NT2/D1 (cell line): Measurements from ENCODE around the gene POLE4.

Experiments used
- DNase-seq: peaks from one replicate; pipeline ENCODE4 v3.0.0-alpha.2; 2011; ENCODE audit warnings: low read depth, low spot score
- H3K27me3 ChIP-seq: 2 replicates; pipeline ENCODE4 v1.6.0; 2011; ENCODE audit warnings: mild to moderate bottlenecking; ENCODE audit not compliant: insufficient read length, insufficient read depth
- H3K36me3 ChIP-seq: 2 replicates; pipeline ENCODE4 v1.6.1; 2011; ENCODE audit warnings: mild to moderate bottlenecking, low read length, mixed read lengths; ENCODE audit not compliant: insufficient read depth, insufficient read length
- H3K4me1 ChIP-seq: 2 replicates; pipeline ENCODE4 v1.5.1; 2011; ENCODE audit not compliant: insufficient read depth, insufficient read length
- H3K4me3 ChIP-seq: 2 replicates; pipeline ENCODE4 v1.5.1; 2011; ENCODE audit warnings: low read depth; ENCODE audit not compliant: insufficient read length
- H3K9ac ChIP-seq: 2 replicates; pipeline ENCODE4 v1.6.0; 2011; ENCODE audit warnings: low read depth; ENCODE audit not compliant: insufficient read length
- H3K9me3 ChIP-seq: 2 replicates; pipeline ENCODE4 v1.5.1; 2011; ENCODE audit warnings: mild to moderate bottlenecking, low read length; ENCODE audit not compliant: insufficient read depth
- SUZ12 ChIP-seq: IDR thresholded peaks from 2 replicates; pipeline ENCODE4 v1.6.1; 2011; ENCODE audit not compliant: insufficient read length, insufficient read depth; ENCODE audit errors: extremely low read depth
- YY1 ChIP-seq: IDR thresholded peaks from 2 replicates; pipeline ENCODE4 v1.6.1; 2011; ENCODE audit not compliant: insufficient read length, insufficient read depth
- ZNF274 ChIP-seq: IDR thresholded peaks from 2 replicates; pipeline ENCODE4 v1.6.1; 2011; ENCODE audit warnings: mild to moderate bottlenecking, low read depth, low read length

POLE4 gene

DNA sequence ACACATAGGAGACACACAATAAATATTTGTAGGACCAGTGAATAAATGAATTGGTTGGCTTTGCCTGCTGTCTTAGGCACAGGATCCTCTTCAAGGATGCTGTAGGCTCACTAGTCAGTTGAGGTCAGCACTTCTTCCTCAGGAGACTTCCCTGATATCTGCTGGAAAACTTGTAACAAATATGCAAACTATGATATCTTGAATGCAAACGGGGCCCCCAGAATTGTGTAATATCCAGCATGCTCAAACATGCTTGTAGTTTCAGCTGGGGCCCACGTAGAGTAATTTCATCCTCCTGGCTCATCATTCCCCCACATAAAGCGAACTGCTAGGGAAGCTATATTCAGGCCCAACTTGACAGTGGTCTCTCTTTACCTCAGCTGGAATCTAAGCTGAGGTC lies 43.6 kb downstream of the POLE4 start:
- H3K36me3 ChIP-seq = no peaks in the 10 kb centered on the region
- peaks cover 3% of the 10 kb centered on the region; the same call in 1 of the 2 replicates for H3K9me3 ChIP-seq
- no peaks in the 10 kb centered on the region for H3K27me3 ChIP-seq
- H3K4me3 ChIP-seq = no peak overlapping the region
- H3K9ac ChIP-seq = no peak overlapping the region
- TF ChIP-seq YY1 (no peak), SUZ12 (no peak)
- DNase-seq = no peak
- H3K4me1 ChIP-seq = no peaks in the 10 kb centered on the region

DNA sequence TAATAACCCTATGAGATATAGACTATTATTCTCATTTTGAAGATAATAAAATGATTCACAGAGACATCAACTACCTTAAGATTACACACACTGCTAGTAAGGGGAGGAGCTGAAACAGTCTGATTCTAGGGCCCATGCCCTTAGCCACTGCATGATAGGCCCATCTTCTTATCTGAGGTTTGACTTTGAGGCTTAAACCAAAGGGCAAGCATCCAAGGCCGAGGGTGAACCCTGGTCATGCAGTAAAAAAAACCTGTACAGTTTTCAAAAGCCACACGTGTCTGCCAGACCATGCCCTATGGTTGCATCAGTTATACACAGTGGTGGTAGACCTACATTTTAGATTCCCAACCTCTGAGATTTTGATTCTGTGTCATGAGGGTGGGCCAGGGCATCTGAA lies 44.8 kb downstream of the POLE4 start:
- H3K9ac ChIP-seq = no peak overlapping the region
- no peaks in the 10 kb centered on the region for H3K36me3 ChIP-seq
- H3K27me3 ChIP-seq = no peaks in the 10 kb centered on the region
- H3K4me1 ChIP-seq = no peaks in the 10 kb centered on the region
- H3K4me3 ChIP-seq = no peak overlapping the region
- 0 out of 2 replicates have a peak, but pooled peaks cover under 1% of the 10 kb centered on the region for H3K9me3 ChIP-seq
- TF ChIP-seq ZNF274 (no peak), SUZ12 (no peak), YY1 (no peak)
- DNase-seq = no peak

DNA sequence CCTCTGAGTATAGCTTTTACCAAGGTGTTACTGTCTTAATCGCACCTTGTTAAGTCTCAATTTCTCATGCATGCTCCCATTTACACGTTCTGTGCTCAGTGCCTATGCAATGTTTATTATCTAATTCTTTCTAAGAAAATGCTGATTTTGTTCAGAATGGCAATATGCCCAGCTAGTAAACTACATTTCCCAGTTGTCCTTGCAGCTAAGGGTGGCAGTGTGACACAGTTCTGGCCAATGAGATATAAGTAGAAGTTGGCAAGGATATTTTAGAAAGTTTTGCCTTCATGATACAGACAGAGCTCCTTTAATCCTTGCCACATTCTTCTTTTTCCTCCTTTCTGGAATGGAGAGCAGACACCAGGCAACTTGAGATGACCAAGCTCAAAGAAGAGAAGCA lies 45.3 kb downstream of the POLE4 start:
- DNase-seq = no peak
- TF ChIP-seq SUZ12 = no peak
- no peak for TF ChIP-seq YY1
- no peak for TF ChIP-seq ZNF274

DNA sequence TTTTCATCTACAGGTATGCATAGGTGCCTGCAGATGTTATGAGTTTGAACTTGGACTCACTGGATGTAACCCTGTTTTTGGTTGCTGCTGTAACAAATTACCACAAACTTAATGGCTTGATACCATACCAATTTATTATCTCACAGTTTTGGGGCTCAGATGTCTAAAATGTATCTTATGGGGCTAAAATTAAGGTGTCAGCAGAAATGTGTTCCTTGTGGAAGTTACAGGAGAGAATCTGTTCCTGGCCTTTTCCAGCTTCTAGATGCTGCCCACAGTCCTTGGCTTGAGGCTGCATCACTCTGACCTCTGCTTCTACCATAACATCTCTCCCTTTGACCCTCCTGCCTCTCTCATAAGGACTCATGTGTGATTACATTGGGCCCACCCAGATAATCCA lies 47.6 kb downstream of the POLE4 start:
- TF ChIP-seq ZNF274 = no peak
- TF ChIP-seq YY1 = no peak
- no peak for TF ChIP-seq SUZ12
- no peak overlapping the region for H3K9ac ChIP-seq
- no peaks in the 10 kb centered on the region for H3K9me3 ChIP-seq
- H3K4me3 ChIP-seq = no peak overlapping the region
- H3K27me3 ChIP-seq = no peaks in the 10 kb centered on the region
- no peaks in the 10 kb centered on the region for H3K36me3 ChIP-seq
- H3K4me1 ChIP-seq = no peaks in the 10 kb centered on the region
- no peak for DNase-seq

More for the DNA sequence above, 45.3 kb downstream of the POLE4 start:
- H3K36me3 ChIP-seq = no peaks in the 10 kb centered on the region
- no peaks in the 10 kb centered on the region for H3K4me1 ChIP-seq
- no peaks in the 10 kb centered on the region for H3K27me3 ChIP-seq
- H3K9me3 ChIP-seq = no peaks in the 10 kb centered on the region
- no peak overlapping the region for H3K9ac ChIP-seq
- H3K4me3 ChIP-seq = no peak overlapping the region

DNA sequence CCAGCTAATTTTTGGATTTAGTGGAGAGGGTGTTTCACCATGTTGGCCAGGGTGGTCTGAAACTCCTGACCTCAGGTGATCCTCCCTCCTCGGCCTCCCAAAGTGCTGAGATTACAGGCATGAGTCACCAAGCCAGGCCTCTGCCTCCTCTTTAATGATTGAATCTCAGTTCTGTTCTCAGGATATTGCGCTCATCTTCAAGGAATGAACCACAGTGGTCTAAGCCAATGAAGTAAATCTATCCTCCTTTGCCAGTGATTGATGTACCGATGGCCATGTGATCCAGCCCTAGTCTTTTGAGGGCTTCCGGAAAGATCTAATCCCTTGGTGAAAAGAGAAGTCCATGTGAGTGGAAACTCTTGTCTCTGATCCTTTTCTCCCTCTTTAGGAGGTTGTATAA lies 48.6 kb downstream of the POLE4 start:
- Histone ChIP-seq H3K4me1 (no peaks in the 10 kb centered on the region), H3K9me3 (no peaks in the 10 kb centered on the region), H3K9ac (no peak overlapping the region), H3K27me3 (no peaks in the 10 kb centered on the region), H3K36me3 (no peaks in the 10 kb centered on the region), H3K4me3 (no peak overlapping the region)
- DNase-seq = no peak
- TF ChIP-seq ZNF274 (no peak), YY1 (no peak), SUZ12 (no peak)

DNA sequence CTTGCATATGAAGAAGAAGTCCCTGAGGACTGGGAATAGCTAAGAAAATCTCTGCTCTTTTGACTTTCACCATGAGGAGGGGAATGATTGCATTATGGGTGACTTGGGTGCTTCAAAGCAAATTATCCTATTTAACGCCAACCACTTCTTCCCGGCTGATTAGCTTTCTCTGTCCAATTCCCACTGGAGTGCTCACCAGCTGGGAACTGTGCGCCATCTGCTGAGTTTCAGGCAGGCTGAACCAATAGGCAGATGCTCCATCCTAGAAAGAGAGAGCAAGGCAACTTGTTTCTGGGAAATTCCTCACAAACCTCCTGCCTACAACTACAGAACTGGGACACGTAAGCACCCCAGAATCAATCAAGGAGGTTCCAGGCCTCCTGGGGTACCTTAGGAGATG lies 49.4 kb downstream of the POLE4 start:
- no peaks in the 10 kb centered on the region for H3K4me1 ChIP-seq
- no peak for TF ChIP-seq ZNF274
- TF ChIP-seq YY1 = no peak
- no peak for TF ChIP-seq SUZ12
- no peak for DNase-seq
- H3K9me3 ChIP-seq = no peaks in the 10 kb centered on the region
- H3K4me3 ChIP-seq = no peak overlapping the region
- no peak overlapping the region for H3K9ac ChIP-seq
- H3K27me3 ChIP-seq = no peaks in the 10 kb centered on the region
- H3K36me3 ChIP-seq = no peaks in the 10 kb centered on the region

DNA sequence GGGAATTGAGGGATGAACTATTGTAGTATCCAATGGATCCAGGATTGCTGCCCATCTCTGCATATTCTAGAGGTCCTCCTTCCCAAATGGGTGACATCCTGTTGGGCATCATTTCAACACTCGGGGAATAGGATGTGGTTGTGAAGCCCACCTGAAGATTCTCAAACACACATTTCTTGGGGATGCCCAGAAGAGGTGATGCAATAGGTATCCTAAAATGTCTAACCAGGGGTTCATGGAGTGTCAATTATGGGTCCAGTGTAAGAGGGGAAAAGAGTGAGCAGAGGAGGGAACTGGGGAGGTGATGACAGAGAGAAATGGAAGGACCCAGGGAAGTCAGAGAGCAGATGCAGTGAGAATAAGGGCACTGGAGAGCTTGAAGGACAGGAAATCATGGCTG lies 52.1 kb downstream of the POLE4 start:
- H3K27me3 ChIP-seq = no peaks in the 10 kb centered on the region
- TF ChIP-seq SUZ12 (no peak), ZNF274 (no peak), YY1 (no peak)
- no peak overlapping the region for H3K9ac ChIP-seq
- no peaks in the 10 kb centered on the region for H3K36me3 ChIP-seq
- no peaks in the 10 kb centered on the region for H3K9me3 ChIP-seq
- H3K4me1 ChIP-seq = no peaks in the 10 kb centered on the region
- H3K4me3 ChIP-seq = no peak overlapping the region
- no peak for DNase-seq

DNA sequence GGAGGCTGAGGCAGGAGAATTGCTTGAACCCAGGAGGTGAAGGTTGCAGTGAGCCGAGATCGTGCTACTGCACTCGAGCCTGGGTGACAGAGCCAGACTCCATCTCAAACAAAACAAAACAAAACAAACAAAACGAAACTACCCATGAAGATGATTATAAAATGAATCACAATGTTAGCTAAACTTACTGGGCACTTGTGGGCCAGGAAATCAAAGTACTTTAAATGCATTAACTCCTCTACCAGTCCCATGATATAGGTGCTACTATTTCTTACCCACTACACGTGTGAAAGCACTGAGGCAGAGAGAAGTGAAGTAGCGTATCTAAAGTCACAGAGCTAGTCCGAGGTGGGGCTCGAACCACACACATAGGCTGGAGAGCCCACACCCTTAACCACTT lies 53.6 kb downstream of the POLE4 start:
- Histone ChIP-seq H3K36me3 (no peaks in the 10 kb centered on the region), H3K9ac (no peak overlapping the region), H3K9me3 (no peaks in the 10 kb centered on the region), H3K27me3 (no peaks in the 10 kb centered on the region), H3K4me3 (no peak overlapping the region), H3K4me1 (no peaks in the 10 kb centered on the region)
- DNase-seq = no peak
- TF ChIP-seq ZNF274 (no peak), SUZ12 (no peak), YY1 (no peak)
